NB4 (cell line): ENCODE results near the gene GPR155.

Source experiments
- DNase-seq: peaks from one replicate; pipeline ENCODE4 v3.0.0; 2010; ENCODE audit warnings: low read depth
- H3K4me3 ChIP-seq: one replicate; pipeline ENCODE4 v1.5.1; 2011; ENCODE audit warnings: mild to moderate bottlenecking, low read depth, low read length, moderate library complexity
- MYC ChIP-seq: IDR thresholded peaks from 2 replicates; pipeline ENCODE4 v1.6.1; 2011; ENCODE audit warnings: low read depth, low read length
- POLR2A ChIP-seq: IDR thresholded peaks from 2 replicates; pipeline ENCODE4 v1.6.1; 2011; ENCODE audit warnings: mild to moderate bottlenecking; ENCODE audit not compliant: insufficient read length; ENCODE audit errors: extremely low read depth
- TF ChIP-seq, protein P1 (sequence below): IDR thresholded peaks from one replicate; pipeline ENCODE4 v1.5.1; 2012; ENCODE audit warnings: low read depth, low read length
- TF ChIP-seq, protein P2 (sequence below): IDR thresholded peaks from 2 replicates; pipeline ENCODE4 v1.6.1; 2011; ENCODE audit warnings: low read depth, low read length

GPR155 gene, protein sequence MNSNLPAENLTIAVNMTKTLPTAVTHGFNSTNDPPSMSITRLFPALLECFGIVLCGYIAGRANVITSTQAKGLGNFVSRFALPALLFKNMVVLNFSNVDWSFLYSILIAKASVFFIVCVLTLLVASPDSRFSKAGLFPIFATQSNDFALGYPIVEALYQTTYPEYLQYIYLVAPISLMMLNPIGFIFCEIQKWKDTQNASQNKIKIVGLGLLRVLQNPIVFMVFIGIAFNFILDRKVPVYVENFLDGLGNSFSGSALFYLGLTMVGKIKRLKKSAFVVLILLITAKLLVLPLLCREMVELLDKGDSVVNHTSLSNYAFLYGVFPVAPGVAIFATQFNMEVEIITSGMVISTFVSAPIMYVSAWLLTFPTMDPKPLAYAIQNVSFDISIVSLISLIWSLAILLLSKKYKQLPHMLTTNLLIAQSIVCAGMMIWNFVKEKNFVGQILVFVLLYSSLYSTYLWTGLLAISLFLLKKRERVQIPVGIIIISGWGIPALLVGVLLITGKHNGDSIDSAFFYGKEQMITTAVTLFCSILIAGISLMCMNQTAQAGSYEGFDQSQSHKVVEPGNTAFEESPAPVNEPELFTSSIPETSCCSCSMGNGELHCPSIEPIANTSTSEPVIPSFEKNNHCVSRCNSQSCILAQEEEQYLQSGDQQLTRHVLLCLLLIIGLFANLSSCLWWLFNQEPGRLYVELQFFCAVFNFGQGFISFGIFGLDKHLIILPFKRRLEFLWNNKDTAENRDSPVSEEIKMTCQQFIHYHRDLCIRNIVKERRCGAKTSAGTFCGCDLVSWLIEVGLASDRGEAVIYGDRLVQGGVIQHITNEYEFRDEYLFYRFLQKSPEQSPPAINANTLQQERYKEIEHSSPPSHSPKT

DNA sequence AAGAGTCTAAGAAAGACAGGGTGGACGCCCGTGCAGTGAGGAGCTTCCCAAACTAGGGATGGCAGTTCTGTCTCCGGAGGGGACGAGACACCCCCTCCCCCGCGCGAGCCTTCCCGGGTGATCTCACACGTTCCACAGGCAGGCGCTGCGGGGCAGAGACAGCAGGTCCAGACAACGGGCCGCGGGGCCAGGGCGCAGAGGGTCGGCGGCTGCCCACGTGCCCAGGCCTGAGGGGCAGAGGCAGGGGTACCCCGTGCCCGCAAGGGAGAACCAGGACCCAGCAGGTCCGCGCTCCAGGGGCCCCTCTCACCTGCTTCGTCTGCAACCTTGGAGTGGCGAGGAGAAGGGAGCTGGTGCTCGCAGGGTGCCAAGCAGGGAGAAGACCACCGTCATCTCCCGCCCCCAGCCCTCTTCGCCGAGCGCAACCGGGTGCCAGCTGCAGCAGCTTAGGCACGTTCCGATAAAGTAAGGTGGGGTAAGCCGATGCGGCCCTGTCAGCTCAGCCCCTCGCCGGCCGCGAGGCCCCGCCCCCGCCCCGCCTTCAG is at the start of gene GPR155:
Gene GPR155, minus strand, starts transcription at position 467 of the 545 bp plus-strand sequence. CDS start 5,073 bp downstream, outside the sequence.
- DNase-seq: peak; percentile 59
- TF ChIP-seq, protein P1, sequence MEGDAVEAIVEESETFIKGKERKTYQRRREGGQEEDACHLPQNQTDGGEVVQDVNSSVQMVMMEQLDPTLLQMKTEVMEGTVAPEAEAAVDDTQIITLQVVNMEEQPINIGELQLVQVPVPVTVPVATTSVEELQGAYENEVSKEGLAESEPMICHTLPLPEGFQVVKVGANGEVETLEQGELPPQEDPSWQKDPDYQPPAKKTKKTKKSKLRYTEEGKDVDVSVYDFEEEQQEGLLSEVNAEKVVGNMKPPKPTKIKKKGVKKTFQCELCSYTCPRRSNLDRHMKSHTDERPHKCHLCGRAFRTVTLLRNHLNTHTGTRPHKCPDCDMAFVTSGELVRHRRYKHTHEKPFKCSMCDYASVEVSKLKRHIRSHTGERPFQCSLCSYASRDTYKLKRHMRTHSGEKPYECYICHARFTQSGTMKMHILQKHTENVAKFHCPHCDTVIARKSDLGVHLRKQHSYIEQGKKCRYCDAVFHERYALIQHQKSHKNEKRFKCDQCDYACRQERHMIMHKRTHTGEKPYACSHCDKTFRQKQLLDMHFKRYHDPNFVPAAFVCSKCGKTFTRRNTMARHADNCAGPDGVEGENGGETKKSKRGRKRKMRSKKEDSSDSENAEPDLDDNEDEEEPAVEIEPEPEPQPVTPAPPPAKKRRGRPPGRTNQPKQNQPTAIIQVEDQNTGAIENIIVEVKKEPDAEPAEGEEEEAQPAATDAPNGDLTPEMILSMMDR: no peak
- TF ChIP-seq, protein P2, sequence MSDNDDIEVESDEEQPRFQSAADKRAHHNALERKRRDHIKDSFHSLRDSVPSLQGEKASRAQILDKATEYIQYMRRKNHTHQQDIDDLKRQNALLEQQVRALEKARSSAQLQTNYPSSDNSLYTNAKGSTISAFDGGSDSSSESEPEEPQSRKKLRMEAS: peak; percentile 29; the same call in 1 of the 2 replicates
- no peak for TF ChIP-seq POLR2A
- no peak for TF ChIP-seq MYC
- peak within 1 kb of the TSS; percentile 90 for H3K4me3 ChIP-seq

DNA sequence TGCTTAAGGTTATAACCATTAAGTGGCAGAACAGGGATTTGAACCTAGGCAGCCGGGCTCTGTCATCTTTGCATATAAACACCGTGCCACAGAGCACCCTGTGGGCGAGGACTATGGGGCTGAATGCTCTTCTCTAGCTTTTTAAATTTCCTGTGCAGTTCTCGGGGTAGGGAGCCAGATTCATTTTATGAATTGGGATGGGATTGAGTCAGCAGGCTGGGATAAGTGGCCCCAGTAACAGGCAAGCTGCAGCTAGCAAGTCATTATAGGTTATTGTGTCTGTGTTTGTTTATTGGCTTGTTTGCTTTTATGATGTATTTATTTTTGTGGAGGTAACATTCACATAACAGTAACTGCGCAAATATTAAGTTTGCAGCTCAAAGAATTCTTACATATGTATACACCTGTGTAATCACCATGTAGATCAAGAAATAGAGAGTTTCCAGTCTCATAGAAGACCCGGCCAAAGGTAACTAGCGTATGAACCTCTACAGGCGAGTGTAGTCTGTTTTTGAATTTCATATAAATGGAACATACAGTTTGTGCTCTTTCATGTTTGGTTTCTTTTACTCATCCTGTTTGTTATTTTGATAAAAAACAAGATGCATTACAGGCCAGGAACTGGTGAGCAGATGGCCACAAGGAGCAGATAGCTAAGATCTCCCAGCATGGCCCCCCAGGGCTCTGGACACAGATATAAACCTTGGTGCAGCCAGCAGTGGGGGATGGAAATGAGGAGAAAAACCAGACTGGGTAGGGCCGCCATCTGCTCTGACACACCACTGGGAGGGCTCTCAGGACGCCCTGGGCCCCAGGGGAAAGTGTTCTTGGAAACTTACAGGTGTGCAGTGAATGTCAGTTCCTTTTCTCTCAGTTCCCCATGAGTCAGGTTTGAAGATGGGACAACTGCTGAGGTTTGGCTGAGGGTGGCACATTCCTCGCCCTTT is 49.2 kb upstream of the GPR155 start:
- no peak for DNase-seq
- TF ChIP-seq, protein P1: no peak
- TF ChIP-seq POLR2A: no peak
- TF ChIP-seq, protein P2: no peak
- TF ChIP-seq MYC: no peak

DNA sequence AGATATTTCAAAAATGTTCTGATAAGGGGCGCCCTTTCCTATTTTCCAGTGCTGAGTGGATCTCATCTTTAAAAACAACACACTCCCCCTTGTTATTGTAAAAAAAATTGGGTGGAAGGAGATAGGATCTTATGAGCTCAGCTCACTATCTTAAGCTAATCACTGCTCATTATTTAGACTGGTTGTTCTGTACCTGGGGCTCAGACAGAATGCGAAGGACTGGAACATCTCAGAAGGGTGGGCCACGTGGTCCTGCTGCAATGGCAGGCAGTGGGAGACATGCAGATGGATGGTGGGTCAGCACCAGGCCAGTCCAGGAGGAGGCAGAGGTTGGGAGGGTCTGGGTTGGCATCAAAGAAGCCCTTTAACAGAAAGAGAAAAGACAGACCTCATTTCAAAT is 48.3 kb upstream of the GPR155 start:
- no peak overlapping the region for H3K4me3 ChIP-seq
- DNase-seq: no peak
- TF ChIP-seq POLR2A (no peak), MYC (no peak)
- TF ChIP-seq, protein P1: no peak
- TF ChIP-seq, protein P2: no peak

More for the DNA sequence above, 49.2 kb upstream of the GPR155 start:
- H3K4me3 ChIP-seq: no peak overlapping the region

DNA sequence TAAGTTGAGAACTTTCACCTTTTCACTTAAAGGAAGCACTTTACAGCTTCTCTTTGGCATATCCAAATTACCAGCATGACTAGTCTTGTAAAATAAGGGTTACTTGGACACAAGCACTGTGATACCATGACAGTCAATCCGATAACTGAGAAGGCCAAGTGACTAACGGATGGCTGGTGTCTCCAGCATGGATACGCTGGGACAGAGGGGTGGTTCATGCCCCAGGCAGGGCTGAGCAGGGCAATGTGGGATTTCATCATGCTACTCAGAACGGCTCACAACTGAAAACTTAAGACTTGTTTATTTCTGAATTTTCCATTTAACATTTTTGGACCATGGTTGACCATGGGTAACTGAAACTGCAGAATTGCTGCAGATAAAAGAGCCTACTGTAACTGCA is 43.1 kb upstream of the GPR155 start:
- DNase-seq: no peak
- no peak overlapping the region for H3K4me3 ChIP-seq
- TF ChIP-seq MYC (no peak), POLR2A (no peak)
- TF ChIP-seq, protein P2: no peak
- TF ChIP-seq, protein P1: no peak

DNA sequence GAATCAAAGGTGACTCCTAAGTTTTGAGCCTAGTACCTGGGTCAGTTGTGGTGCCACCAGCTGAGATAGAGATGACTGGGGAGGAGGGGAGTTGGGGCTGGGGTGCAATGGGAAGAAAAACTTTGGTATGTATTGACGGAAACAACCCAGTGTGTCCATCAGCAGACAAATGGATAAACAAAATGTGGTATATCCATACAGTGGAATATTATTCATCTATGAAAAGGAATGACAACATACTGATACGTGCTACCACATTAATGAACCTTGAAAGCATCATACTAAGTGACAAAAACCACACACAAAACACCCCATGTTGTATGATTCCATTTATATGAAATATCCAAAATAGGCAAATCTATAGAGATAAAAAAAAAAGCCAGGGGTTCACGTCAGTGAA is 41.1 kb upstream of the GPR155 start:
- H3K4me3 ChIP-seq: no peak overlapping the region
- no peak for DNase-seq
- TF ChIP-seq MYC: no peak
- TF ChIP-seq, protein P1: no peak
- TF ChIP-seq, protein P2: no peak
- TF ChIP-seq POLR2A: no peak
